Caki2 (cell line): ENCODE measurements around the gene ANO1. TPM values are rescaled to one million over a fixed set of nuclear protein-coding genes. Genes with fewer than 3 reads are reported as not detected.

Experiments used
- DNase-seq: peaks from one replicate; pipeline ENCODE4 v3.0.0-alpha.2; 2015; ENCODE audit warnings: low read depth
- in situ Hi-C: cut with HindIII; loops from 2 replicates; pipeline ENCODE4 v1.10.0; 2016; ENCODE audit warnings: low sequenced_read_pairs, low pct_unique_long_range_greater_than_20kb, mixed read lengths
- total RNA-seq: library from RNA; depleted of rRNA; stranded (reverse); fragments of >200 nt; shearing (Covaris generic); gene quantifications from 2 replicates; pipeline ENCODE4 v1.2.3, GENCODE V29; 2014; ENCODE audit warnings: low replicate concordance

Gene ANO1
- total RNA-seq, 1 experiment from 2014 or later: not detected

DNA sequence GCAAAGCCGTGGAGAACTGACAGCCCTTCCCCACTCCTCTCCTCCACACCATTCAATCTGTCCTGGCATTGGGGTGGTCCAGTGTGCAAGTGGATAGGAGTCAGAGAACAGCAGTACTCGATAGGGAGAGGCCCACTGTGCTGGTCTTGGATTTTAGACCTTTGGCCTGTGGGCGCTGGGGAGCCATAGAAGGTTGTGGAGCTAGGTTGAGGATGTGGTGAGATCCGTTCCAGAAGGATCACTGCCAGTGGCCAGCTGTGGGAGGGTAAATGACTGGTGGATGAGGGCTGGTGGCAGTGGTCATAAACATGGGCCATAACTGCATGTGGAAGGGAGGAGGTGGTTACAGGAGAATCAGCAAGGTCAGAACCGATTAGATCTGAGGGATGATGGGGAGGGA lies 28.6 kb downstream of the ANO1 start:
- no peak for DNase-seq
- in situ Hi-C loops: no loop called here

DNA sequence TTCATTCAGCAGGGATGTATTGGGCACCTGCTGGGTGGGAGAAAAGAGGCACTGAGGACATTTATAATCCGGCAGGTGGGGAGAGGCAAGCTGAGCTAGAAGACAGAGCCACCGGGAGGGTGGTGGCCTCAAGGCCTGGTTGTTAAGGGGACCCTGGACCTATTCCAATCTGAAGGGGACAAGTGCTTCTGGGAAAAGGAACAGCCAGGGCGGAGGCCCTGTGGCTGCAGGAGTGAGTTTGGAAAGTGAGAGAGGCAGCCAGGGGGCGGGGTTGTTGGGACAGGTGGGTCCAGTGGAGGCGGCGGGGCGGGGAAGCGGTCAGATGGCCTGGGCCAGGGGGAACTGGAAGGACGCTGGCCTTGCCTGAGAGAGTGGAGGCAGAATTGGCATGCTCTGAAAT lies 29.1 kb downstream of the ANO1 start:
- in situ Hi-C loops: no loop called here
- no peak for DNase-seq

DNA sequence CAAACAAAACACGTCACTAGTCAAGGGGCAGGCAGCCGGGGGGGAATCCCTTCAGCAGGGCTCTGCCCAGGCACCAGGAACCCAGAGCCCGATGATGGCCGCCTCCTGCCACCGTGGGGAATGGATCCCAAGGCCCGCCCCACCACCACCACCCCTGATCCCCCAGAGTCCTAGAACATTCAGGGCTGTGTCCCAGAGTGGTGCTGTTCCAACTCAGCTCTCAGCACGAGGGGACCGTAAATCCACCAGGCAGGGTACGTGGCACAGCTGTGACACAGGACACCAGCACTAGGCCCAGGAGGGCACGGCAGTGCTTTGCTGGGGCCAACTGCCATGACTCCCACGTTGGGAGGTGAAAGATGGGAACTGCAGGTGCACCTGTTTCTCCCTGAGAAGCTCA lies 29.6 kb downstream of the ANO1 start:
- in situ Hi-C loops: no loop called here
- no peak for DNase-seq

DNA sequence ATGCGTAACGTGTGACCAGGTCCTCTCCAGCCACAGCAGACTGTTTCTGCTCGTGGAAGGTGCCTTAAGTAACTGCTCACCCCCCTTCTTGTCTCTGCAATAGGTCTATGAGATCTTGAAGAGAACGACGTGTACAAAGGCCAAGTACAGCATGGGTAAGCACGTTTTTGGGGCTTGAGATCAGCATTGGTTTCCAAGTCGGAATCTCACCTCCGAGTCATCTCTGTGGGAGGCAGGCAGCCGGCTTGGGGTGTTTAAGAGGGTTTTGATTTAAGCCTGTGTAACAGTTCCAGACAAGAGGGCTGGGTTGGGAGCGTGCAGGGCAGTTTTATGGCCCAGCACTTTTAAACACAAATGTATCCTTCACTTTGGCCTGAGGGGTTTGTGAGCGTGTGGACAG lies 30.1 kb downstream of the ANO1 start:
- in situ Hi-C loops: no loop called here
- DNase-seq: no peak

DNA sequence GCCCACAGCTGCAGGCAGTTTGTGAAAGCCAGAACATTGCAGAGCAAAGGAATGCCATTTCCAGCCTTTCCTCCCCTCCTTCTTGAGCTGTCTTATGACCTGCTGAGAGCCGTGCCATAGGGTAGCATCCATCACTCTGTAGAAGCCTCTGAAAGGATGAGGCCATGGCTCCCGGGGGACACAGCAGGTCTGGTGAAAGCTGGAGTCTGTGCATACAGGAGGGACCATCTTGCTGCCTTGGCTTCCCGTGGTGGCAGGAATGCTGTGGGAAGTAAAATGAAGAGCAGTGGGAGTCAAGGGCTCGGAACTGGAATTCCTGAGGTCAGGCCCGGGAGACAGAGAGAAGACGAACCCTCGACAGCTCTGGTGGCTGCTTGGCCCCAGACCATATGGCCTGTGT lies 30.9 kb downstream of the ANO1 start:
- in situ Hi-C loops: no loop called here
- no peak for DNase-seq

DNA sequence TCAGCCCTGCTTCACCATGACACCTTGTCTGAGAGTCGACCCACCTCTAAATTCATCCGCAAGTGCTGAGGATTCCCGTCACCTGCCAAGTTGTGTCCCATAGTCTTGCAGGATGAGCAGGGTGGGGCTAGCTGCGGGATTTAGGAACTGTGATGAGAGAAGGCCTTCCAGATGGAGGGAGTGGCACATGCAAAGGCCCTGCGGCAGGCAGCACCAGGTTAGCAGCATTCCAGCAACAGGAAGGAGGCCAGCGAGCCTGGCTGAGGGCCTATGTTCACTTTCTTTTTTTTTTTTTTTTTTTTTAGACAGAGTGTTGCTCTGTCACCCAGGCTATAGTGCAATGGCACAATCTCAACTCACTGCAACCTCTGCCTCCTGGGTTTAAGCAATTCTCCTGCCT lies 31.8 kb downstream of the ANO1 start:
- in situ Hi-C loops: no loop called here
- no peak for DNase-seq

DNA sequence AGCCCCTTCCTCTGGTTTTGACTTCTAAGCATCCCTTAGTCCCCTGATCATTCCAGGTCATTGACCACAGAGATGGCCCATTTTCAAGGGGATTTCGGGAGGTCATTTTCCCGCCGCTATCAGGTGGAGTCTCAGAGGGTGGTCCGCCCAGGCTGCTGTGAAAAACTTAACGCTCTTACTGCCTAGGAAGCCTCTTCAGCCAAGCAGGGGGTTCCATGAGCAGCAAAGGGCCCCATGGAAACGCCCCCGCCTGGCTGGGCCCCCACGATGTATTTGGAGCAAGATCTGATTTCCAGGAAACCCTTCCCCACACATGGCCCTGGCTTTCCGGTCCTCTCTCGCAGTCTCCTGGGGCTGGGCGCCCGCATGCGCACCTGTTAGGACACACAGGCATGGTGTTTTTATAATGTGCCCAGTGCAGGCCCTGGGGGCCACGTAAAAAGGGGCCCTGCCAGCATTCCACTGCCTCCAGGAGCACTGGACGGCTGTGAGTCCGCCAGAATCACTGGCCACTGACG lies 32.5 kb downstream of the ANO1 start:
- DNase-seq: no peak
- in situ Hi-C loops: no loop called here

DNA sequence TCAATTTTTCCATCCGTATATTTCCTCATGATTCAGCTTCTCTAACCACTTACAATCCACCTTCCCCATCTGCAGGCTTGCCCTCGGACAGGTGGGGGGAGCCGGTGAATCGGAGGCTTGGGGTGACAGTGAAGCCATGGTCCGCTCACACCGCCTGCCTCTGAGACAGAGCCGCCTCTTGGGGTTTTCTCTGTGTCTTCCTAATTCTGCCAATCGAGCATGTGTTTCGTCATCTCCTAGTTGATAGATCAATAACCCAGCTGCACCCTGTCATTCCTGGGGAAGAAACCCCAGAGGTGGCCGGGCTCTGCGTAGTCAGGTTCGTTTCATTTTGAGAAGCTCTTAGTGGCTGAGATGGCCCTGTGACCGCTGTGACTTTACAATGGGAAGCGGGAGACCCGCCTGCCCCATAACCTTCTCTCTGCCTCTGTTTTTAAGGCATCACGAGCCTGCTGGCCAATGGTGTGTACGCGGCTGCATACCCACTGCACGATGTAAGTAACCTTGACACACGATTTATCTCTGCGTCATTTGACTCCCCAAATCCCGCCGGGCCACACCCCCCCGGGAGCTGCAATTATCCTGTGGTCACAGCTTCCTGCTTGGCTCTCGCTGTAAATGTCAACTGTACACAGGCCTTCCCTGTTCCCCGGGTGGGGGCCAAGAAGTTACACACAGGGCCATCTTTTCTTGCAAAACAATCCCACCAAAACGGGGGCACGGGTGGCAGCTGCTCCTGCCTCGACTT lies 33.3 kb downstream of the ANO1 start:
- in situ Hi-C loops: no loop called here
- DNase-seq: peak; percentile 49

DNA sequence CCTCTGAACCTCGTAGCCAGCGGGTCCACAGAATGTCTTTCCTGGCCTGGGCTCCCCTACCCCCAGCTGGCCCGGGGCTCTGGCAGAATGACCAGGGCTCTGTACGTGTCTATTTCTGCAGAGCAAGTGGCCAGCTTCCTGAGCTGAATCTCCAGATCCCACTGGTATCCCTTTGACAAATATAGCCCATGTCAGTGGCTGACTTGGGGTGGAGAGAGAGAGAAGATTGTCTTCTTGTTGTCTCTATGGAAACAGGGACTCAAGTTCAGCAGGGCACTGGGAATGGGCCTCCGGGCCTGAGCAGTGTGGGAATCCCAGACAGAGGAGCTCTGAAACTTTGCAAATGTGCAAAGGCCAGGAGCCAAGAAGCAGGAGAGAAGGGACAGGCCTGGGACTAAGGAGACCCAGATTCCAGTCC lies 33.9 kb downstream of the ANO1 start:
- in situ Hi-C loops: no loop called here

DNA sequence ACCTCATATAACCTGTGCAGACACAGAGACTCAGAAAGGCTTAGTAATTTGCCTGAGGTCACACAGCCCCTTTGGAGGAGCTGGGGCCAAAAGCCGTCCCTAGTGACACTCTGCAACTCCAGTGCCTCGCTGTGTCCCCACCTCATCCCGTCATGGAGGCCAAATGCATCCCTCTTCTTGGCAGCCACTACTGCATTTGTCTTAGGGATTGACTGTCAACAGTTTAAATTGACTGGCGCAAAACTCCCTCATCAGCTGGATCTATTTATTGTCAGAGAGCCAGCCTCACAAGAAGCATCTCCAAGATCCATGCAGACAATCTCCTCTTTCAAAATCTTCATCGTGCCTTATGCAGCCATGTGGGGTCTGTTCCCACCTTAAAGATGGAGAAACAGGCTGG lies 35.7 kb downstream of the ANO1 start:
- in situ Hi-C loops: no loop called here
- no peak for DNase-seq

More for the DNA sequence above, 33.9 kb downstream of the ANO1 start:
- no peak for DNase-seq

DNA sequence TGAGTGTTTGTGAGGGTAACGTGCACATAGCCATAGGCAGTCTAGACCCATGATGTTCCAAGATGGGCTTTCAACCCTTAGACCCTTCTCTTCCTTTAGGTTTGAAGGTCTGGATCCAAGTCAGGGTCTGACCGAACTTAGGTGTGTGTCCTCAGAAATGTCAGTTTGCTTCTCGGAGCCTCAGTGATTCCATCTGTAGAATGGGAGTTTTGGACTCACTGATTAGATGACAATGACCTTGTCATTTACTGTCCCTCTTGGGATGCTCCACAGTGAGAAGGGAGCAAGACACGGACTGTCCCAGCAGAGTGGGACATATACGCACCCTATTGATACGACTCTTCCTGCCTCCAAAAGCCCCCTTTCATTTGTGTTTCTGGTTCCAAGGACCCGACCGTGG lies 37.7 kb downstream of the ANO1 start:
- in situ Hi-C loops: no loop called here

DNA sequence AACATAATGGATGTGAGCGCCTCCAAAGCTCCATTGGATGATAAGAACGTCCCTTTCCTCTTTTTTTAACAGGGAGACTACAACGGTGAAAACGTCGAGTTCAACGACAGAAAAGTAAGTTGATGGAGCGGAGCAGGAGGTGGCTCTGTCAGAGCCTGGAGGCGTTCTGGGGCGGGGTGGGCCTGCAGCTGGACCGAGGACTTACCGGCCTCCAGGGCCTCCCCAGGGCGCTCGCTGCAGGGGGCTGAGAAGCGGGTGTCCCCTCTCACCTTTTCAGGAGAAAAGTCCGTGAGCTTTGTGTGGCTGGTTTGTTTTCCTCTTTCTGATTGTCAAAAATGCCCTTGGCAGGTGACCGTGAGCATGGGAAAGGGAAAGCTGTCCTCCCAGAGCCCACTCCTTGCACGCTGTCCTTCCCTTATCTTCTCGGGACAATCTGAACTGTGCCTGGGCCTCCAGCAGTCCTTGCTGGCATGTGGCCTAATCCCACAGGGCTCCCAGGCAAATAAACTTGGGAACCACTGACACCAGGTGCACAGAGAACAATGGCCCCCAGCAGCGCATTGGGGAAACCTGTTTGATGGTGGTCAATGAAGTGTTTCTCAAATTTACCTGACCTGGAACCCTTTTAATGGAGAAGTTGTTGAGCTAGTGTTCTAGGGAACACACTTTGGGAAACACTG lies 38.4 kb downstream of the ANO1 start:
- in situ Hi-C loops: no loop called here
- no peak for DNase-seq

More for the DNA sequence above, 37.7 kb downstream of the ANO1 start:
- no peak for DNase-seq

DNA sequence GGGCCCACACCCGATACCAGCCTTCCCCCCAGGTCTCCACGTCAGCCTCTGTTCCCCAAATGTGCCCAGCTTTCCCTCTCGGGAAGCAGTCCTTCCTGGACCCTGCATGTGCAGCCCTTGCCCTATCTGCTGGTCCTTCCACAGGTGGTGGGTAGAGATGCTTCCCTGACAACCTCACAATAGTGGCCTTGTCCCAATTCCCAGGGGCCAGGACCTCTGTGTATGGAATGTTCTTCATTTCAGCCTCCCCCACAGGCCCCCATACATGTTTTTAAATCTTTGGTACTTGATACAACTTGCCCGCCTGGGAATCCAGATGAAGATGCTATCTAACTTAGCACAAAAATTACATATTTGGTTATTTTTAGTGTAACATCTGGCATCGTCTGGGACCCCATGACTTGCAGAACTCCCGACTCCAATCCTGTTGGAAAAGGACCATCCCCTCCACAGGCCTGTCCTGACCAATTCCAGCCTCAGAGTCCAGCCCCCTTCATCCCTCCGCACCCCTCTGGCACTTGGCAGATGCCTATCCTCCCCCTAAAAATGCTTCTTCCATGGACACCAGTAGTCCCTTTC lies 39.5 kb downstream of the ANO1 start:
- in situ Hi-C loops: no loop called here

DNA sequence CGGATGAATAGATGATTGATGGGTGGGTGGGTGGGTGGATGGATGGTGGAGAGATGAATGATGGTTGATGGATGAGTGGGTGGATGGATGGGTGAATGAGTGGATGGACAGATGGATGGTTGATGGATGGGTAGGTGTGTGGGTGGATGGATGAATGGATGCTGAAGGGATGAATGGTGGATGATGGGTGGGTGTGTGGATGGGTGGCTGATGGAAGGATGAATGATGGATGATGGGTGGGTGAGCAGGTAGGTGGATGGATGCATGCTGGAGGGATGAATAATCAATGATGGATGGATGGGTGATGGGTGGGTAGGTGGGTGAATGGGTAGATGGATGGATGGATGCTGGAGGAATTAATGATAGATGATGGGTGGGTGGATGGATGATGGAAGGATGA lies 40.5 kb downstream of the ANO1 start:
- in situ Hi-C loops: no loop called here
- DNase-seq: no peak

More for the DNA sequence above, 39.5 kb downstream of the ANO1 start:
- DNase-seq: no peak

DNA sequence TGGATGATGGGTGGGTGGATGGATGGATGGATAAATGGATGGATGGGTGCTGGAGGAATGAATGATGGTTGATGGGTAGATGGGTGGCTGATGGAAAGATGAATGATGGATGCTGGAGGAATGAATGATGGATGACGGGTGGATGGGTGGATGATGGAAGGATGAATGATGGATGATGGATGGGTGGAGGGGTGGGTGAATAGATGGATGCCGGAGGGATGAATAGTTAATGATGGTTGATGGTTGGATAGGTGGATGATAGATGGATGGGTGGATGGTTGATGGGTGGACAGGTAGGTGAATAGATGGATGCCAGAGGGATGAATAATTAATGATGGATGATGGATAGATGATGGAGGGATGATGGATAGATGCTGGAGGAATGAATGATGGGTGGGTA lies 41.4 kb downstream of the ANO1 start:
- in situ Hi-C loops: no loop called here
- no peak for DNase-seq

DNA sequence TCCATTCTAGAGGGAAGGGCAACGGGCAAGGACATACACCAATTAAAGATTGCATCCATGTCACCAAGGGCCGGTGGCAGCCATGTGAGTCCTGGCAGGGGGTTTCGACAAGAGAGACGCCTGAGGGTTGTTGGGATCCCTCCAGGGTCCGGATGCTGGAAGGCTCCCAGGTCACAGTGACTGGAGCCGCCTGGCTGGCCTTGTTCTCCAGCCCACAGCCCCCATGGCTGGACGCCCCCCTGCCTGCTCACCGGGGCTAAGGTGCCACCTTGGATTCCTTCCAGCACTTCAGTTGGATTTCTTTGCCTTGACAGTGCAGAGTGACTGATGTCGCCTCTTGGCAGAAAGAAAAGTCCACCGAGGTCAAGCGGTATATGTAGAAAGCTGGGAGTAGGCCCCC lies 42.6 kb downstream of the ANO1 start:
- in situ Hi-C loops: no loop called here
- no peak for DNase-seq

DNA sequence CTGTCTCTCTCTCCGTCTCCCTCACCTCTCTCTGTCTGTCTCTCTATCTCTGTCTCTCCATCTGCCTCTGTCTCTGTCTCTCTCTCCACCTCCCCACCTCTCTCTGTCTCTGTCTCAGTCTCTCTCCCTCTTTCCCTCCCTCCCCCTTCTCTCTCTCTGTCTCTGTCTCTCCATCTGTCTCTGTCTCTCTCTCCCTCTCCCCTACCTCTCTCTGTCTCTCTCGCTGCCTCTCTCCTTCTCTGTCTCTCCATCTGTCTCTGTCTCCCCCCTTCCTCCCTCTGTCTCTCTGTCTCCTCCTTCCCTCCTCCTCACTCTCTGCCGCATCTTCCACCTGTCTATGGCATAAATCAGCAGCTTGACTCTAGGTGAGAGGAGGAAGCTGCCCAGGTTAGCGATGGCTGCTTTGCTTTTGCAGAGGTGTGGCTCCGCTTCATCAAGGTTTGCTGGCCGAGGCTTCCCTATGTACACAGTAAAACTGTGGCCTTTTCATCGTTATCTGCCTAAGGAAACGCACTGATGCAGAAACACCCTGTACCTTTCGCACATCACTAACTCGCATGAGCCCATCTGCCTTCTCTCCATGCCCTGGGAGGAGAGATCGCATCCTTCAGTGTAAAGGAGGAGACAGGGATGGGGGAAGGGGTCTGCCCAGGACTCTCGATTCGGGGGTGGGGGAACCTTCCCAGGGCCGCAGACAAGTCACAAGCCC lies 44.5 kb downstream of the ANO1 start:
- in situ Hi-C loops: no loop called here
- DNase-seq: peak; percentile 25

DNA sequence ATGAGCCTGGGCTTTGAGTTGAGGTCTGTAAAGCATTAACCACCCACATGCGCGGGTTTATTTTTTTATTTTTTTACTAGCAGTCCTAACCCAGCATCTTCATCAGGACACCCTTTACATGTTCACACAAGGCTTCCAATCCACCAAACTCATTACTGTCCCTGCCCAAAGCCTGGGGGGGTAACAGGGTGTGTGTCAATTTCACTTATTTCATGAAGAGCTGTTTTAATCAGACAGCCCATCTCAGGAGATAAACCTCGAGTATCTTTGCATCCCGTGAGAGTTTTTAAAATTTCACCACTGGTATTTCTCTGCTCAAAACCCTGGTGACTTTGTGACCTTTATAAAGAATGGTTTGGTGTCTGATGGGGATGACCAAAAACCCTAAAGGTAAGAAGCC lies 45.6 kb downstream of the ANO1 start:
- DNase-seq: no peak
- in situ Hi-C loops: no loop called here
